ENCODE measurements around the gene FKBP2.

GRCh38 chr11:64209563-64209843 lies 31.4 kb upstream of the FKBP2 start:
- TF ChIP-seq, protein P1, sequence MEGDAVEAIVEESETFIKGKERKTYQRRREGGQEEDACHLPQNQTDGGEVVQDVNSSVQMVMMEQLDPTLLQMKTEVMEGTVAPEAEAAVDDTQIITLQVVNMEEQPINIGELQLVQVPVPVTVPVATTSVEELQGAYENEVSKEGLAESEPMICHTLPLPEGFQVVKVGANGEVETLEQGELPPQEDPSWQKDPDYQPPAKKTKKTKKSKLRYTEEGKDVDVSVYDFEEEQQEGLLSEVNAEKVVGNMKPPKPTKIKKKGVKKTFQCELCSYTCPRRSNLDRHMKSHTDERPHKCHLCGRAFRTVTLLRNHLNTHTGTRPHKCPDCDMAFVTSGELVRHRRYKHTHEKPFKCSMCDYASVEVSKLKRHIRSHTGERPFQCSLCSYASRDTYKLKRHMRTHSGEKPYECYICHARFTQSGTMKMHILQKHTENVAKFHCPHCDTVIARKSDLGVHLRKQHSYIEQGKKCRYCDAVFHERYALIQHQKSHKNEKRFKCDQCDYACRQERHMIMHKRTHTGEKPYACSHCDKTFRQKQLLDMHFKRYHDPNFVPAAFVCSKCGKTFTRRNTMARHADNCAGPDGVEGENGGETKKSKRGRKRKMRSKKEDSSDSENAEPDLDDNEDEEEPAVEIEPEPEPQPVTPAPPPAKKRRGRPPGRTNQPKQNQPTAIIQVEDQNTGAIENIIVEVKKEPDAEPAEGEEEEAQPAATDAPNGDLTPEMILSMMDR (IDR thresholded peaks at IDR 0.05): no peak
- TF ChIP-seq EZH2 (IDR thresholded peaks at IDR 0.05): no peak
